WTC11 (cell line): Measurements from ENCODE around the gene ARSH. TPM values are rescaled to one million over a fixed set of nuclear protein-coding genes. Genes with fewer than 3 reads are reported as not detected.

ENCODE experiments used
- ATAC-seq: fragments of 200-7000 bp; cut with Tn5 transposase; 2 replicates; pipeline ENCODE4 v1.10.0; 2021; ENCODE audit warnings: mild to moderate bottlenecking, moderate library complexity
- CTCF ChIA-PET: fragments of 300-600 bp; sonication (Branson Sonifier 250); formaldehyde crosslinking; loops from one replicate; lab custom pipeline; 2021; ENCODE audit warnings: antibody characterized with exemption; lab: Charles Lee
- POLR2A ChIA-PET: fragments of 350-600 bp; sonication (Branson Sonifier 250); formaldehyde crosslinking; loops from one replicate; lab custom pipeline; 2021; ENCODE audit warnings: antibody characterized with exemption; lab: Charles Lee
- DNase-seq: peaks from one replicate; pipeline ENCODE4 v3.0.0; 2021; ENCODE audit warnings: low spot score
- H3K27ac Mint-ChIP-seq: 2 replicates; pipeline ENCODE4 v1.8.0; 2021; ENCODE audit warnings: mixed read lengths
- H3K27me3 Mint-ChIP-seq: 2 replicates; pipeline ENCODE4 v1.8.0; 2021; ENCODE audit warnings: low read depth, mild to moderate bottlenecking, moderate library complexity, mixed read lengths
- H3K36me3 Mint-ChIP-seq: 2 replicates; pipeline ENCODE4 v1.8.0; 2021; ENCODE audit warnings: mixed read lengths
- H3K4me1 Mint-ChIP-seq: 2 replicates; pipeline ENCODE4 v1.8.0; 2022; ENCODE audit warnings: mixed read lengths
- H3K4me3 Mint-ChIP-seq: 2 replicates; pipeline ENCODE4 v1.8.0; 2021; ENCODE audit warnings: mild to moderate bottlenecking, moderate library complexity, mixed read lengths
- H3K9me3 Mint-ChIP-seq: 2 replicates; pipeline ENCODE4 v1.8.0; 2021; ENCODE audit warnings: mixed read lengths
- CREB1 ChIP-seq: sonication (generic); formaldehyde crosslinking; IDR thresholded peaks from 2 replicates; pipeline ENCODE4 v1.8.0; 2023; ENCODE audit warnings: mild to moderate bottlenecking, missing genetic modification reagents
- E2F5 ChIP-seq: sonication (generic); formaldehyde crosslinking; IDR thresholded peaks from 2 replicates; pipeline ENCODE4 v1.8.1; 2022; ENCODE audit warnings: mild to moderate bottlenecking, moderate library complexity, missing genetic modification reagents
- FOXP1 ChIP-seq: sonication (generic); formaldehyde crosslinking; IDR thresholded peaks from 2 replicates; pipeline ENCODE4 v1.8.0; 2022; ENCODE audit warnings: missing genetic modification reagents, mild to moderate bottlenecking, moderate library complexity, borderline replicate concordance
- GRHL2 ChIP-seq: fragments of 250-450 bp; sonication (Bioruptor Pico); IDR thresholded peaks from 2 replicates; pipeline ENCODE4 v1.8.0; 2022; ENCODE audit warnings: mild to moderate bottlenecking, moderate library complexity; ENCODE audit not compliant: insufficient replicate concordance, severe bottlenecking
- JAZF1 ChIP-seq: fragments of 250-450 bp; sonication (Bioruptor Pico); IDR thresholded peaks from 2 replicates; pipeline ENCODE4 v1.9.0; 2021; ENCODE audit warnings: moderate library complexity, mild to moderate bottlenecking, inconsistent platforms
- MXD4 ChIP-seq: fragments of 250-450 bp; sonication (Bioruptor Pico); IDR thresholded peaks from 2 replicates; pipeline ENCODE4 v1.8.0; 2021; ENCODE audit warnings: mild to moderate bottlenecking, moderate library complexity, borderline replicate concordance
- NFYB ChIP-seq: sonication (generic); formaldehyde crosslinking; conservative IDR thresholded peaks from 2 replicates; pipeline ENCODE4 v1.8.0; 2022; ENCODE audit warnings: low read depth, missing genetic modification reagents
- OVOL2 ChIP-seq: fragments of 250-450 bp; sonication (Bioruptor Pico); IDR thresholded peaks from 2 replicates; pipeline ENCODE4 v1.9.0; 2021; ENCODE audit warnings: mild to moderate bottlenecking, borderline replicate concordance
- PRDM15 ChIP-seq: sonication (generic); formaldehyde crosslinking; IDR thresholded peaks from 2 replicates; pipeline ENCODE4 v1.8.0; 2022; ENCODE audit warnings: missing genetic modification reagents
- ZNF232 ChIP-seq: sonication (generic); formaldehyde crosslinking; IDR thresholded peaks from 2 replicates; pipeline ENCODE4 v1.8.0; 2022; ENCODE audit warnings: mild to moderate bottlenecking, missing genetic modification reagents
- ZNF263 ChIP-seq: sonication (generic); formaldehyde crosslinking; IDR thresholded peaks from 2 replicates; pipeline ENCODE4 v1.8.1; 2022; ENCODE audit warnings: low read depth, mild to moderate bottlenecking, moderate library complexity, missing genetic modification reagents
- ZNF423 ChIP-seq: fragments of 250-450 bp; sonication (Bioruptor Pico); IDR thresholded peaks from 2 replicates; pipeline ENCODE4 v2.1.2; 2022; ENCODE audit warnings: mild to moderate bottlenecking, moderate library complexity
- total RNA-seq: library from RNA; stranded (reverse); gene quantifications from 3 replicates; pipeline ENCODE4 v1.2.3, GENCODE V29; 2021
- TF ChIP-seq, protein P1 (sequence below): sonication (generic); formaldehyde crosslinking; IDR thresholded peaks from 2 replicates; pipeline ENCODE4 v1.8.0; 2022; ENCODE audit warnings: mild to moderate bottlenecking, missing genetic modification reagents
- TF ChIP-seq, protein P2 (sequence below): fragments of 250-450 bp; sonication (Bioruptor Pico); IDR thresholded peaks from 2 replicates; pipeline ENCODE4 v1.9.0; 2021; ENCODE audit warnings: moderate library complexity, mild to moderate bottlenecking, inconsistent platforms, borderline replicate concordance
- TF ChIP-seq, protein P3 (sequence below): sonication (generic); formaldehyde crosslinking; conservative IDR thresholded peaks from 2 replicates; pipeline ENCODE4 v1.8.1; 2023; ENCODE audit warnings: mild to moderate bottlenecking, low read depth, missing genetic modification reagents, moderate library complexity
- TF ChIP-seq, protein P4 (sequence below): fragments of 250-450 bp; sonication (Bioruptor Pico); conservative IDR thresholded peaks from 2 replicates; pipeline ENCODE4 v1.9.0; 2021; ENCODE audit warnings: mild to moderate bottlenecking

The ARSH gene
- total RNA-seq, 1 experiment from 2014 or later: not detected

DNA sequence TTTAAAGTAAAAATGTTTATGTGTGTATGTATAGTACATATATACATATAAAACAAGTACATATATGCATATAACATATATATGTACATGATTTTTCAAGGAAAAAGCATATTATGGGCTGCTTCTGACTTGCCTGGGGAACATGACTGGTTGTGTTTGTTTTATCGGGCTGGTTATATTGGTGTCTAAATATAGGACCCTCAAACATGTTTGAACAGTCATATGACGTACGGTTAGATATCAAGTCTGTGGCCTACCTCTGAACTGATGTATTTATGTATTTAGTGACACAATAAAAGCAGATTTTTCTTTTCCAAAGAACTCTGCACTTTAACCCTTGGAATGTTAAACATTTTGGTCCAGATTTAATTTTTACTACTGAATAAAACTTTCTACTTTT, 39.3 kb upstream of the ARSH start:
- Mint-ChIP-seq H3K4me1 (peaks cover 37% of the 10 kb centered on the region), H3K27ac (no peak overlapping the region), H3K4me3 (no peak overlapping the region), H3K36me3 (no peaks in the 10 kb centered on the region), H3K27me3 (no peaks in the 10 kb centered on the region), H3K9me3 (0 out of 2 replicates have a peak, but pooled peaks cover 6% of the 10 kb centered on the region)
- no peak for DNase-seq
- TF ChIP-seq, protein P1, sequence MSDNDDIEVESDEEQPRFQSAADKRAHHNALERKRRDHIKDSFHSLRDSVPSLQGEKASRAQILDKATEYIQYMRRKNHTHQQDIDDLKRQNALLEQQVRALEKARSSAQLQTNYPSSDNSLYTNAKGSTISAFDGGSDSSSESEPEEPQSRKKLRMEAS (CRISPR knock-in tag): no peak
- no peak for TF ChIP-seq CREB1 (CRISPR knock-in tag)
- TF ChIP-seq FOXP1 (CRISPR knock-in tag): no peak
- no peak for TF ChIP-seq NFYB
- TF ChIP-seq ZNF263 (CRISPR knock-in tag): no peak
- TF ChIP-seq MXD4 (CRISPR knock-in tag): no peak
- TF ChIP-seq JAZF1 (CRISPR knock-in tag): no peak
- TF ChIP-seq, protein P2, sequence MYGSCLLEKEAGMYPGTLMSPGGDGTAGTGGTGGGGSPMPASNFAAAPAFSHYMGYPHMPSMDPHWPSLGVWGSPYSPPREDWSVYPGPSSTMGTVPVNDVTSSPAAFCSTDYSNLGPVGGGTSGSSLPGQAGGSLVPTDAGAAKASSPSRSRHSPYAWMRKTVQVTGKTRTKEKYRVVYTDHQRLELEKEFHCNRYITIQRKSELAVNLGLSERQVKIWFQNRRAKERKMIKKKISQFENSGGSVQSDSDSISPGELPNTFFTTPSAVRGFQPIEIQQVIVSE (CRISPR knock-in tag): no peak
- CTCF ChIA-PET: no interaction called here
- POLR2A ChIA-PET: no interaction called here
- no peak for ATAC-seq

DNA sequence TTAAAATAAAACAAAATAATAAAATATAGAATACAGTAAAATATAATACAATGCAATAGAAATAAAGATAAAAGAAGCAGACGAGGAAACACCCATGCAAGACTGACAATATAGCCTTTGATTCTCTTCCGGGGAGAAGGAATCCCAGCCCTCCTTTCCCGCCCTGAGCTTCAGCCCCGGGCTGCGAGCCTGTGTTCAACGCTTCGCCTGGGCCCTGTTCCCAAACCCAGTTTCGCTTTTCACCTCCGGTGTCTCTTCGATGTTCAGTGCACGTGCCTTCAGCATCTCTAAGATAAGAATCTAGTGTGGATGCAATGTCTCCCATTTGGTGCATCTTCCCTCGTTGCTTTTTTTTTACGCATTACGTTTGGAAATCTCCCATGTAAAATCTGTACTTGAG, 38.8 kb upstream of the ARSH start:
- H3K4me3 Mint-ChIP-seq: no peak overlapping the region
- TF ChIP-seq, protein P3, sequence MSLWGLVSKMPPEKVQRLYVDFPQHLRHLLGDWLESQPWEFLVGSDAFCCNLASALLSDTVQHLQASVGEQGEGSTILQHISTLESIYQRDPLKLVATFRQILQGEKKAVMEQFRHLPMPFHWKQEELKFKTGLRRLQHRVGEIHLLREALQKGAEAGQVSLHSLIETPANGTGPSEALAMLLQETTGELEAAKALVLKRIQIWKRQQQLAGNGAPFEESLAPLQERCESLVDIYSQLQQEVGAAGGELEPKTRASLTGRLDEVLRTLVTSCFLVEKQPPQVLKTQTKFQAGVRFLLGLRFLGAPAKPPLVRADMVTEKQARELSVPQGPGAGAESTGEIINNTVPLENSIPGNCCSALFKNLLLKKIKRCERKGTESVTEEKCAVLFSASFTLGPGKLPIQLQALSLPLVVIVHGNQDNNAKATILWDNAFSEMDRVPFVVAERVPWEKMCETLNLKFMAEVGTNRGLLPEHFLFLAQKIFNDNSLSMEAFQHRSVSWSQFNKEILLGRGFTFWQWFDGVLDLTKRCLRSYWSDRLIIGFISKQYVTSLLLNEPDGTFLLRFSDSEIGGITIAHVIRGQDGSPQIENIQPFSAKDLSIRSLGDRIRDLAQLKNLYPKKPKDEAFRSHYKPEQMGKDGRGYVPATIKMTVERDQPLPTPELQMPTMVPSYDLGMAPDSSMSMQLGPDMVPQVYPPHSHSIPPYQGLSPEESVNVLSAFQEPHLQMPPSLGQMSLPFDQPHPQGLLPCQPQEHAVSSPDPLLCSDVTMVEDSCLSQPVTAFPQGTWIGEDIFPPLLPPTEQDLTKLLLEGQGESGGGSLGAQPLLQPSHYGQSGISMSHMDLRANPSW (CRISPR knock-in tag): no peak
- TF ChIP-seq PRDM15 (CRISPR knock-in tag) (no peak), OVOL2 (CRISPR knock-in tag) (no peak), E2F5 (no peak), ZNF423 (CRISPR knock-in tag) (no peak), ZNF232 (no peak), GRHL2 (CRISPR knock-in tag) (no peak)
- TF ChIP-seq, protein P4, sequence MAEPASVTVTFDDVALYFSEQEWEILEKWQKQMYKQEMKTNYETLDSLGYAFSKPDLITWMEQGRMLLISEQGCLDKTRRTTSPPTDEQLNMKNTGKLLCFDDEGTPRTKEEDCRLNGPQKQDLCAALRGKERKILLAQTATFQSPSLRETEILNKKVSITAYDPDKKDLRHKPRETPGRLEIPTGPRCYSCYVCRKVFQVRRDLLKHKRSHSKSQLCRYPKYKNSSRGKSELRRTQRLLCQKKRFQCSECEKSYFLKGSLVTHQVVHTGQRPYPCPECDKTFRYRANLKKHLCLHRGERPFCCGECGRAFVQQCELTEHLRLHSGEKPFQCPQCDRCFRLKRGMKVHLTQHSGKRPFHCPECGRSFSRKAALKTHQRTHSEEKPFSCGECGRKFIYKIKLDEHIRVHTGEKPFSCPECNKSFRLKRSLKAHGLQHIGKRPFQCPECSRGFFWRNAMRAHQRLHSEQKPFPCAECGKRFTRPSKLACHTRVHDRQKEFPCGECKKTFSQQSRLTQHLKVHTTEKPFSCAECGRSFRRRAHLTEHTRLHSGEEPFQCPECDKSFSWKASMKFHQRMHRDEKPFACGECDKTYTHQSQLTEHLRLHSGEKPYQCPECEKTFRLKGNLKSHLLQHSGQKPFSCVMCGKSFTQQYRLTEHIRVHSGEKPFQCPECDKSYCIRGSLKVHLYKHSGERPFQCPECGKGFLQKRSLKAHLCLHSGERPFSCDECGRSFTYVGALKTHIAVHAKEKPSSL (CRISPR knock-in tag): no peak
- POLR2A ChIA-PET: no interaction called here
- no peak overlapping the region for H3K27ac Mint-ChIP-seq
- no peaks in the 10 kb centered on the region for H3K27me3 Mint-ChIP-seq
- H3K4me1 Mint-ChIP-seq: peaks cover 32% of the 10 kb centered on the region
- CTCF ChIA-PET: no interaction called here
- ATAC-seq (no peak), DNase-seq (no peak)
- no peaks in the 10 kb centered on the region for H3K36me3 Mint-ChIP-seq
- H3K9me3 Mint-ChIP-seq: 0 out of 2 replicates have a peak, but pooled peaks cover 10% of the 10 kb centered on the region
